HS-5 (cell line): ENCODE results near the gene TBC1D25.

Experiments used
- DNase-seq: peaks from one replicate; pipeline ENCODE4 v3.0.0-alpha.2; 2012; ENCODE audit warnings: low read depth

Gene TBC1D25, protein sequence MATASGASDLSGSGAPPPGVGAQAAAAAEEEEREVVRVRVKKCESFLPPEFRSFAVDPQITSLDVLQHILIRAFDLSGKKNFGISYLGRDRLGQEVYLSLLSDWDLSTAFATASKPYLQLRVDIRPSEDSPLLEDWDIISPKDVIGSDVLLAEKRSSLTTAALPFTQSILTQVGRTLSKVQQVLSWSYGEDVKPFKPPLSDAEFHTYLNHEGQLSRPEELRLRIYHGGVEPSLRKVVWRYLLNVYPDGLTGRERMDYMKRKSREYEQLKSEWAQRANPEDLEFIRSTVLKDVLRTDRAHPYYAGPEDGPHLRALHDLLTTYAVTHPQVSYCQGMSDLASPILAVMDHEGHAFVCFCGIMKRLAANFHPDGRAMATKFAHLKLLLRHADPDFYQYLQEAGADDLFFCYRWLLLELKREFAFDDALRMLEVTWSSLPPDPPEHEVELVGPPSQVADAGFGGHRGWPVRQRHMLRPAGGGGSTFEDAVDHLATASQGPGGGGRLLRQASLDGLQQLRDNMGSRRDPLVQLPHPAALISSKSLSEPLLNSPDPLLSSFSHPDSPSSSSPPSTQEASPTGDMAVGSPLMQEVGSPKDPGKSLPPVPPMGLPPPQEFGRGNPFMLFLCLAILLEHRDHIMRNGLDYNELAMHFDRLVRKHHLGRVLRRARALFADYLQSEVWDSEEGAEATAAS

DNA sequence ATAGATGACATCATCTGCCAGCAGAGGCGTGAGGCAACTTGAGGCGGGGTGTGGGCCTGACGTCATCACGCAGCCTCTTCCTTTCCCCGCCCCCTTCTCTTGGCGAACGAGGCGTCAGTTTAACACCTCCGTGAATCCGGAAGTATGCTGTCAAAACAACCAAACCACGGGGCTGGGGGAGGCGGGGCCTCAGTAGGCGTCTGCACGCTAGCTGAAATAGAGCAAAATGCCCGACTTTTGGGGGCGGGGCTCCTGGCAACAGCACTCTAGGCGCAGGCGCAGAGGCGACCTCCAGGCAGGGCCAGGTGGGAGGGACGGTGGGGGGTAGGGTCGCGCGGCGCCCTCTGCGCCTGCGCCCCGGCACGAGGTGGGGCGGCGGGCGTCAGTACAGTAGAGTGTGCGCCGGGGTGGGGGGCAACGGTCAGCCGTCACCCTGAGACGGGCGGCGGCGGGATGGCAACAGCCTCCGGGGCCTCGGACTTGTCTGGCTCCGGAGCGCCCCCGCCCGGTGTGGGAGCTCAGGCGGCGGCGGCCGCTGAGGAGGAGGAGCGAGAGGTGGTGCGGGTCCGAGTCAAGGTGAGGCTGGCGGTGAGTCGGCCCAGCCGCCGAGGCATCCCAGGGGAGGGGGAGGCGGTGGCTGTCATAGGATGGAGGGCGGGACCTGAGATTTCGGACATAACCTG is at the start of gene TBC1D25:
TSS of gene TBC1D25 (plus strand) at position 370 of the 683 bp plus-strand sequence. CDS start at position 454, 84 bp downstream.
- peak; percentile 87 for DNase-seq

DNA sequence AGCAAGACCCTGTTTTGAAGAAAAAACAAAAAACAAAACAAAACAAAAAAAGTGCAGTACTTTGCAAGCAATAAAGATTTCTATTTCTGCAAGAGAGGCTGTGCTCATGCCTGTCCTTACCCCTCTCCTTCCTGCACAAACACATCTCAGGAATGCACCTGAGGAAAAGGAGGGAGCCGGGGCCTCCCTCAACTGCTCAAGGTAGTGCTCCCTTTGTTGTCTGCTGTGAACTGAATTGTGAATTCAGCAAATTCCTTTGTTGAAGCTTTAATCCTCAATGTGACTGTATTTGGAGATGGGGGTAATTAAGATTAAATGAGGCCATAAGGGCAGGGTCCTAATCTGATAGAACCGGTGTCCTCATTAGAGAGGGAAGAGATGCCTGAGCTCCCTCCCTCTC is 49.6 kb upstream of the TBC1D25 start:
- DNase-seq, result no peak

DNA sequence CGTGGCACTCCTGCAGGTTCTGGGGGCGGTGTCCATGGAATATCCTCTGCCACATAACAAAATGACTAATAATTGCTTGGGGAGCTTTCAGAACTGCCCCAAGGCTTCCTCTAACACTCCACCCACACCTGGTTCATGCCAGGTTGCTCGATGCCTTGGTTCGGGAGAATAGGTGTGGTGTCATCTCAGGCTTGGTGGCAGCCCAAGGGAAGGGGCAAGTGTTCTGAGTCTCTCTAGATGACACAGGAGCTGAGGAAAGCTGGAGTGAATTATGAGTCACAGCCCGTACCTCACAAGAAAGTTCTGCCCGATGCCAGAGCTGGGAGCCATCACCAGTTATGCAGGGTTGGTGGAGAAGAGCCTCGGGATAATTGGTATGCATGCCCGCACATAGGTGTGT is 48.9 kb upstream of the TBC1D25 start:
- DNase-seq, result no peak

DNA sequence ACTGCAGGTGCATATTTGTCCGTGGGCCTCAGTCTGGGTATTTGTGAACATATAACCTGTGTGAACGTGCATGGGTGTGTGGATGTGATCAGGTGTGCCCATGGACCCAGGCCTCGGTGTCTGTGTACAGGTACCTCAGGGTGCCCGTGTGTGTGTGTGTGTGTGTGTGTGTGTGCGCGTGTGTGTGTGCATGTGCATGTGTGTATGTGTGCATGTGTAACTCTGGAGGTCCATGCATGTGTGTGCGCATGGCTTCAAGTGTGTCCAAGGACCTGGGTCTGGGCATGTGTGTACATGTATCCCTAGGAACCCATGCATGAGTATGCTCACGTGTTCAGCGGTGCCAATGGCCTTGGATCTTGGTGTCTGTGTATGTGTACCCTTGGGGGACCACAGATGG is 47.7 kb upstream of the TBC1D25 start:
- no peak for DNase-seq

DNA sequence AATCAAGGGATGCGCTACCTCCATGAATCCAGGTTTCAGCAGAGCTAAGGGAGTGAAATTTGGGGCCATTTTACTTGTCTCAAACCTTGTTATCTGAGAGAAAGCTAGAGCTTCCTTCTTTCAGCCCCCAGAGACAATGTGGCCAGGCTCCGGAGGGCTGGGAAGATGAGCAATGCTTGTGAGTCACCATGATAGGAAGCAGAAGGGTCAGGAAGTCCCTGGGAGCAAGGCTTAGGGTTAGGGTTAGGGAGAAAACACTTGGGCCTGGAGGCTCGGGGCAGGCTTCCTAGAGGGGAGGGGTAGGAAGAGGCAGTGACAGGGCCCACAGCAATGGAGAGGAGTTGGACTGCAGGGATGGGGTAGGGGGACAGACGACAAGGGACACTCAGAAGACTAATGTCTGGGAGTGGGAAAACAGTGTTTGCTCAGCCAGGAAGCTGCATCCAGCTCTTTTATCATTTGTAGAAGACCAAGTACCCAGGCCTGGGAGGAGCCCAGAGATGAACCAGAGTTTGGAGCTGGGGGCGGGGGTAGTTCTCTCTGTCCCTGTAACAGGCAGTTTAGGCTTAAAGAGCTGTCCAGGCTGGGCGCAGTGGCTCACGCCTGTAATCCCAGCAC is 47.1 kb upstream of the TBC1D25 start:
- peak; percentile 42 for DNase-seq

DNA sequence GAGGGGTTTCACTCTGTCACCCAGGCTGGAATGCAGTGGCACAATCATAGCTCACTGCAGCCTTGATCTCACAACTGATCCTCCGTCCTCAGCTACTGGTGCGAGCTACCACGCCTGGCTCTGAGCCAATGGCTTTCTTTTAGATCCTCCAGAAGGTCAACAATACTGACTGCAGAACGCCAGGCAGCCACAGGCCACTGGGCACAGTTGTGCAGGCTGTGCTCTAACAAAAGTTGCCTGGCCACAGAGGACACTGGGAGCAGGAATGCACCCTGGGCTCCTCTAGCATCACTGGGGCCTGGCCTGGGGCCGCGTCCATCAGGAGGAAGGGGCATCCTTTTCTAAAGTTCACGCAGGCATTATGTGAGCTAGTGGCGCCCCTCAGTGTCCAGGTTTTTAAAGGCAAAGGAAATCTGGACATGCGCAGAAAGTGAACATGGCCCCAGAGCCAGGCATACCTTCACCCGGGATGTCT is 45.6 kb upstream of the TBC1D25 start:
- no peak for DNase-seq

DNA sequence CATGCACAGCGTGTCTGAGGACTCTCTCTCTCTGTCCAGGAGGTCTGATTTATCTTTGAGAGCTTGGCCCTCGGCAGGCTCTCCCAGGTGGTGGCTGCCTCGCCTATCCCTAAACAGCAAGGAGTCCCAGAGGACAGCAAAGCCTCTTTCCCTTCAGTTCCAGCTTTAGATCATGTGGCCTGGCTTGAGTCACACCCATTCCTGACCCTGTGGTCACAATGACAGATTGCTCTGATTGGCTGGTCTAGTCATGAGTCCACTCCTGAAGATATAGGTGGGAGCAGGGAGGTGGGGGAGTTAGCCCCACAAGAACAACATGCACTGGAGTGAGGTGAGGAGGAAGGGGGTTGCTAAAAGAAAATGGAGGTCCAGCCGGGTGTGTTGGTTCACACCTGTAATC is 42.9 kb upstream of the TBC1D25 start:
- no peak for DNase-seq

DNA sequence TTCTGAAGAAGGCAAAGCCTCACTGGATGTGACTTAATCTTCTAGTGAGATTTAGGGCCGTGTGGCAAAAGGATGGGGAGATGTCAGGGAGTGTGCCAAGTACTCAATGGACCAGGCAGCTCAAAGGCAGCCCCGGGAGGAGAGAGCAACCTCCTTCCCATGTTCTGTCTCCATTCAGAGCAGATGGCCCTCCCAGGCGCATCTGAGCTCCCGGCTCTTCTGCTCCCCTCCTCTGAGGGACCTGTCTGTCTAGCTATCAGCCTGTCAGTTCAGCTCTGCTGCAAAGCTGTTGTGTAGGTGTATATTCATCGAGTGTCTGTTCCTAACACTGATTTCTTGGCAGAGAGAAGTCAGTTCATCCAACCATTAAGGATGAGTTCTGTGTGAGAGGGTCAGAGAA is 41.6 kb upstream of the TBC1D25 start:
- no peak for DNase-seq

DNA sequence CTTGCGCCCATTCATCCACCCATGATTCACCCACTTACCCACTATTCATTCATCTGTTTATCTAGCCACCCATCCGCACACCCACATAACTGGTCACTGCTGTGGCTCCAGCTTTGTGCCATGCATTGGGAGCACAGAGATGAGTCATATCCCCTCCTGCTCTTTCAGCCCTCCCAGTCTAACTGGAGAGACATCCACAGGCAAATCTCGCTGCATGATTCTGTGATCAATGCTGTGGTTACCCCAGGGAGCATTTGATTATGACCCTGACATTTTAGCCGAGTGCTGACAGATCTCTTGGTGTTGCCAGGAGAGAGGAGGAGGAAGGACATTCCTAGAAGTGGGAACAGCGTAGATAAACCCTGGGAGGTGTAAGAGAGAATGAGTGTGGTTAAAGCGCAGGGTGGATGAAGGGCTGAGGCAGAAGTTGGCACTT is 41.1 kb upstream of the TBC1D25 start:
- DNase-seq, result peak; percentile 68

DNA sequence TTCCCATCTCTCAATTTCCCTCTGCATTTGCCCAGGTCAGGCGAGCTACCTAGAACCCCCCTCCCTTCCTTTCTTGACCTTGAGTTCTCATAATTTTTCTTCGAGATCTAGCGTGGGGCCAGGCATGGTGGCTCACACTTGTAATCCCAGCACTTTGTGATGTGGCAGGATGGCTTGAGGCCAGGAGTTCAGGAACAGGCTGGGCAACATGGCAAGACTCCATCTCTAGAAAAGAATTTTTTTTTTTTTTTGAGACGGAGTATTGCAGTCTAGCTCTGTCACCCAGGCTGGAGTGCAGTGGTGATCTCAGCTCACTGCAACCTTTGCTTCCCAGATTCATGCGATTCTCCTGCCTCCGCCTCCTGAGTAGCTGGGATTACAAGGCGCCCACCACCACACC is 35.3 kb upstream of the TBC1D25 start:
- DNase-seq, result no peak

DNA sequence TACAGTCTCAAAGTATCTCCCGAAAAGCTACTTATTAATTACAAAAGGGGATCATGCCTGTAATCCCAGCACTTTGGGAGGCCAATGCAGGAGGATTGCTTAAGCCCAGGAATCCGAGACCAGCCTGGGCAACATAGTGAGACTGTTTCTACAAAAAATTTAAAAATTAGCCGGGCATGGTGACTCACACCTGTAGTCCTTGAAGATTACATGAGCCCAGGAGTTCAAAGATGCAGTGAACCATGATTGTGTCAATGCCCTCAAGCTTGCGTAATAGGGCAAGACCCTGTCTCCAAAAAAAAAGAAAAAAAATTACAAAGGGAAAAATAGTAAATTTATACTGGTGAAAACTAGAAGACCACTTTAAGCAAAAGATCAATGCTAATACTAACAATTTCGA is 34.0 kb upstream of the TBC1D25 start:
- DNase-seq, result no peak

DNA sequence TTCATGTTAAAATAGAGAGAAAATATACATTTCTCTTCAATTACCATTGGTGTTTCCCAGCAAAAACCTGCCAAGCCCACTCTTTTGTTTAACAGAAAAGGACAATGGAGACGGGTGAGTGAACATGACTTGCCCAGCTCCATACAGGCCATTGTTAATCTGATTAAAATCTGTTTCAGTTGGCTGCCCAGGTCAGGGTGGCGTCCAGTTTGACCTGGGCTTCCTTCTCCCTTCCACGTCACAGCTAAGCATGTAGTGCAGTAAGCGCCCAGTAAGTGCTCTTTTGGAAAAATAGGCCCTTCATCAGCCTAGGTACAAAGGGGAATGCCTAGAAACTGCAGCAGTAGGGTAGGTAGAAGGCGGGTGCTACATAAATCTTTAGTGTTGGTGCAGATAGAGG is 32.3 kb upstream of the TBC1D25 start:
- no peak for DNase-seq

DNA sequence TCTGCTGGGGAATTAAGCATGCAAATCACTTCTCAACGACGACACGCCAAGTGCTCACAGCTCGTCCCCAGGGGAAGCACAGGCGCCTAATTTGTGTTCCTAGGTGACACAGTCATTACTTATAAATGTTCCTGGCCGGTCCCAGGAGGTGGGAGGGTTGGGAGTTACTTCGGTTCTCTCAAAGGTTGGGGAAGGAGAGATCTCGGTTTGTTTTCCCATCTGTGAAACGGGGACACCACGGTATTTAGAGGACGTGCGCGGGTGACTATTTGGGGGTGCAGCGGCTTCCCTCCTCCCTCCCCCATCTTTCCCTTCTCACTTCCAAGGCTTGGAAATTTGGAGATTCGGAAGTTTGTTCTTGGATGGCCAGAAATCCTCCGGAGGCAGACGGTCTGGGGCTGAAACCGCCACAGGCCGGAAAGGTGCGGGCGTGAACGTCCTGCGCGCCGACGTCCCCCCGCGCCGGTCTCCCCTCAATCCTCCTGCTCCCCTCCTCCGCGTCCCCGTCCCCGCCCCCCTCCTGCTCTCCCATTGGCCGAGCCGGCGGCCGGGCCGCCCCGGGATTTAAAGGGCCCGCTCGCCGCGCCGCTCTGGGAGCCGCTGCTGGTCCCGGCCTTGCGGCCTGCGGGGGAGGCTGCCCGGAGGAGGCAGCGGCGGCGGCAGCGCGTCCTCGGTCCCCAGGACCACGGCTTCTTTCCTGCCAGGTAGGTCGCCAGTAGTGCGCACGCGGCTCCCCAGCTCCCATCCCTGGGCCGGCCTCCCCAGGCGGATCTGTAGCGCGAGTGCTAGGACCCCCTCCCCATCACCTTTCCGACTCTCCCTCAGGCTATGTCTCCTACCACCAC is 30.9 kb upstream of the TBC1D25 start, which contains the start of gene PORCN:
TSS of gene PORCN (plus strand) at position 593 of the 845 bp plus-strand sequence. CDS start 829 bp downstream, outside the sequence.
- DNase-seq, result no peak

DNA sequence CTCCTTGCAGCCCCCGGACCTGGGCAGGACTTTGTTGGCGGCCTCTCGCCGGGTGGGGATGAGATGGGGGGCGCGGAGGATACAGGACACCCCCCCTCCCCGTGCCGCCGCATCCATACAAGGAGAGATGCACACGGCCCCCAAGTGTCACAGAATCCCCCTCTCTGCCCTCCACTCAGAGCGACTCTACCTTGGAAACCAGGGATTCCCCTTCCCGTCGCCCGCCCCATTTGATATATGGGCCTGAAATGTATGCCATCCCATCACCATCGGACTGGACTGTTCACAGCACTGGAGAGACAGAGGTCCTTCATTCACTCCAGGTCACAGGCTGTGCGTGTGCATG is 30.3 kb upstream of the TBC1D25 start:
- DNase-seq, result no peak

DNA sequence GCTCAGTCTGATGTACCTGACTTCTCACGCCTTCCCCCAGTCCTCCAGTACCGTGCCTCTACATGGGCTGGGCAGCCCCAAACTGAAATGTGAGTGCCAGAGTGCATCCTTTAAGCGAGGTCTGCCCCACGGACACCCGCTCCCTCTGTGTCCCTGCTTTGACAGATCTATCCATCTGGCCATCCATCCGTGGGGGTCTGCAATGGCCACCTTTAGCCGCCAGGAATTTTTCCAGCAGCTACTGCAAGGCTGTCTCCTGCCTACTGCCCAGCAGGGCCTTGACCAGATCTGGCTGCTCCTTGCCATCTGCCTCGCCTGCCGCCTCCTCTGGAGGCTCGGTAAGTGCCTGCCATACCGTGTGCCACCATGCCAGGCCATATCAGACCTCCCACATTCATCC is 29.9 kb upstream of the TBC1D25 start:
- DNase-seq, result no peak

DNA sequence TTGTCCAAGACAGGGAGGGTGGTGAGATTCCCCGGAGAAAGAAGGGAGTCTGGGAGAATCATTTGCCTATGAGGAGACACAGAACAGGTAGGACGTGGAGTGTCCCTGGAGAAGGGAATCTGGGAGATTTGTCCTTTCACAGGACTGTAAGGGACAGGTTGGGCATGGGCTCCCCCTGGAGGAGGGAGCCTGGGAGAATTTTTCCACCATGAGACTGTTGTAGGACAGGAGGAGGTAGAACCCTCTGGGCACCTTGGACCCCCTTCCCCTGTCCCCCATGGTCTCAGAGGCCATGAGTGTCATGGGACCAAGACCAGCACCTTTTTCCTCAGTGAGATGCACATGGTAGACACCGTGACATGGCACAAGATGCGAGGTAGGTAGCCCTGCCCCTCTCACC is 28.0 kb upstream of the TBC1D25 start:
- no peak for DNase-seq

DNA sequence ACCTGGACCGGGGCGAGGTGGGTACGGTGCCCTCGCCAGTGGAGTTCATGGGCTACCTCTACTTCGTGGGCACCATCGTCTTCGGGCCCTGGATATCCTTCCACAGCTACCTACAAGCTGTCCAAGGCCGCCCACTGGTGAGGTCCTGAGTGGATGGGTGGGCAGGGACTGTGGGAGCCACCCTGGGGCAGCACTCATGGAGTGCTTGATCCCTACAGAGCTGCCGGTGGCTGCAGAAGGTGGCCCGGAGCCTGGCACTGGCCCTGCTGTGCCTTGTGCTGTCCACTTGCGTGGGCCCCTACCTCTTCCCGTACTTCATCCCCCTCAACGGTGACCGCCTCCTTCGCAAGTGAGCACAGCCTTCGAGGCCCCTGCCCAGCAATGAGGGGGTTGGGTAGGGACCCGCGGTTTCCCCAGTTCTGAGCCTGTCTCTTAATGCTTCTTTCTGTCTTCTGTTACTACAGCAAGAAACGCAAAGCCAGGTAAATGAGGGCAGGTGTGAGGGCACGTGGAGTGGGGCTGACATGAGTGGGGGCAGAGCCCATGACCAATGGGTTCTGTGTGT is 27.1 kb upstream of the TBC1D25 start:
- no peak for DNase-seq

DNA sequence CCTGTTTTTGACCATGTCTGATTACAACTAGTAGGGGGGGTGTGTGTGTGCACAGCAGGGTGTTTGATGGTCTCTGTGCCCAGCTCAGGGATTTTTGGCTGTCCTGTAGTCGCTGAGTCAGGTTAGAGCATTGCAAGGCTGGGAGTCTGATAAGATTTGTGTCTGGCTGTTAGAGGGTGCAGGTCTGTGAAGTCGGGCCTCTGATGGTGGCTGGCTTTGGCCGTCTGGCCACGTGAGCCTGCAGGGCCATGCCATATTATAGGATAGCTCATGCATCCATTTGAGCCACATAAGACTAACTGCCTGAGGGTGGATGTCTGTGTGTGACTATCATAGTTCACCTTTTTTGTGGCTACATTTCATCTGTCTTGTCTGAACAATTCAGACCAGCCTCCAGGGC is 25.8 kb upstream of the TBC1D25 start:
- DNase-seq, result no peak

DNA sequence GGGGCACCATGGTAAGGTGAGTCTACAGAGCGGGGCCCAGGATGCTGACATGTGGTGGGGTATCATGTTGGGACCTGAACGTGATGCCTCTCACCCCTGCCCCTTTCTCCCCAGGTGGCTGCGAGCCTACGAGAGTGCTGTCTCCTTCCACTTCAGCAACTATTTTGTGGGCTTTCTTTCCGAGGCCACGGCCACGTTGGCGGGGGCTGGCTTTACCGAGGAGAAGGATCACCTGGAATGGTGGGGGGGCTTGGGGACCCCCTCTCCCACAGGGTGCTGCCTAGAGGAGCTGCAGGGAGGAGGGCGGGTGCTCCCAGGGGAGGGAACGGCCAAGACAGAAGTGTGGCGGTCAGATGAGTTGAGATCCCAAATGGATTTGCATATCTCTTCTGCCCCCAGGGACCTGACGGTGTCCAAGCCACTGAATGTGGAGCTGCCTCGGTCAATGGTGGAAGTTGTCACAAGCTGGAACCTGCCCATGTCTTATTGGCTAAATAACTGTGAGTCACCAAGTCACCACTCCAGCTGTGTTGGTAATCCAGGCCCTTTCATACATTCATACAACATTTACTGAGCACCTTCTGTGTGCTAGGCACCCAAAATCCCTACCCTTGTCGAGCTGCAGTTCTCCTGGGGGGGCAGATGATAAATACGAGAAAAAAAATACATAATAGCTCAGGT is 25.2 kb upstream of the TBC1D25 start:
- DNase-seq, result no peak

DNA sequence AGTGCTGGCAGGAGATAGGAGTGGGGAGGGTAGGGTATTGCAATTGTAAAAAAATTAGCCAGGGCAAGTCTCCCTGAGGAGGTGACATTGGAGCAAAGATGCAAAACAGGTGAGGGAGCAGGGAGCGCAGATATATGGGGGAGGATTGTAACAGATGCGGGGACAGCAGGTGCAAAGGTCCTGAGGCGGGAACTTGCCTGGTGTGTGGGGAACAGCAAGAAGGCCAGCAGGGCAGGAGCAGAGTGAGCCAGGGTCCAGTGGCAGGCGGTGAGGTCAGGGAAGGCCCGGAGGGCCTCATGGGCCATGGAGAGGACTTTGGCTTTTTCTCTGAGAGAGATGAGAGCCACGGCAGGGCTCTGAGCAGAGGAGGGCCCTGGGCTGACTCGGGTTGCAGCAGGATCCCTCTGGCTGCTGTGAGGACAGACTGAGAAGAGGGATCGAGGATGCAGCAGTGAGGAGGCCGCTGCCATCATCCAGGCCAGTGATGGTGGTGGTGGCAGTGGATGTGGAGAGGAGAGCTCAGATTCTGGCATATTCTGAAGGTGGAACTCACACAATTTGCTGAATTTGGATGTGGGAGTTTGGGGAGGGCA is 24.6 kb upstream of the TBC1D25 start:
- DNase-seq, result no peak
